GM12872 (cell line): ENCODE results near the gene OSBPL5.

ENCODE experiments used
- CTCF ChIP-seq: IDR thresholded peaks from 3 replicates; pipeline ENCODE4 v1.5.1; 2011; ENCODE audit warnings: low read depth, mild to moderate bottlenecking, low read length, moderate library complexity; ENCODE audit not compliant: insufficient read depth

Gene OSBPL5

GRCh38 chr11:3091846-3092602, 73.1 kb downstream of the OSBPL5 start:
- TF ChIP-seq CTCF, result peak; percentile 99

DNA sequence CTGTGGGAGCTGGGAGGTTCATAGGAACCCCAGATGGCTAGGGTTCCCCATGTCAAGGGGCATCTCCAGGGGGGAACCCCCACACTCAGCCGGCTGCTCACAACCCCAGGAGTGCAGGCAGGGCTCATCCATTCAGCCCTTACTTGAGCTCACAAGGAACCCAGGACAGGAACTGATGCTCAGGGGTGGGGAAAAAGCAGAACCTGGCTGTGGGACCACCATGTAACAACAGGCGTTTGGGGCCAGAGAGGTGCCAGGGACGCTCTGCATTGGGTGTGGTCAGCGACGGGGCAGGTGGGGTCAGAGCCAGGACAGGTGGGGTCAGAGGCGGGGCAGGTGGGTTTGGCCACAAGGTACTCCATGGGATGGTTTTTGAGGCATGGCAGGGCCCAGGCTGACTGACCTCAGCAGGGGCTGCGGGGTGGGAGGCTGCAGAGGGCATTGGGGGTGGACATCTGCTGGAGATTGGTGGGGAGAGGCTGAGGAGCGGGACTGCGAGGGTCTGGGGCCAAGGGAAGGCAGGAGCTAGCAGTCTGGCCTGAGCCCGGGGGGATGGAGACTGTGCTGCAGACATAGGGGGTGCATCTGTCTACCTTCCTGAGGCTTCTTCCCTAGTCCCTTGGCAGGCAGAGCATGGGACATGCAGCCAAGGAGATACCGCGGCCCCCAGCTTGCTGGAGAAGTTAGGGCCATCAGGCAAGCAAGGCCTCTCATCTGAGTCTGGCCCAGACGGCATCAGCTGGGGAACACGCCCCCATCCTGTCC, 73.8 kb downstream of the OSBPL5 start:
- no peak for TF ChIP-seq CTCF

- TF ChIP-seq CTCF, result no peak
These were observed 74.8 kb downstream of the OSBPL5 start for GRCh38 chr11:3090096-3090901.

DNA sequence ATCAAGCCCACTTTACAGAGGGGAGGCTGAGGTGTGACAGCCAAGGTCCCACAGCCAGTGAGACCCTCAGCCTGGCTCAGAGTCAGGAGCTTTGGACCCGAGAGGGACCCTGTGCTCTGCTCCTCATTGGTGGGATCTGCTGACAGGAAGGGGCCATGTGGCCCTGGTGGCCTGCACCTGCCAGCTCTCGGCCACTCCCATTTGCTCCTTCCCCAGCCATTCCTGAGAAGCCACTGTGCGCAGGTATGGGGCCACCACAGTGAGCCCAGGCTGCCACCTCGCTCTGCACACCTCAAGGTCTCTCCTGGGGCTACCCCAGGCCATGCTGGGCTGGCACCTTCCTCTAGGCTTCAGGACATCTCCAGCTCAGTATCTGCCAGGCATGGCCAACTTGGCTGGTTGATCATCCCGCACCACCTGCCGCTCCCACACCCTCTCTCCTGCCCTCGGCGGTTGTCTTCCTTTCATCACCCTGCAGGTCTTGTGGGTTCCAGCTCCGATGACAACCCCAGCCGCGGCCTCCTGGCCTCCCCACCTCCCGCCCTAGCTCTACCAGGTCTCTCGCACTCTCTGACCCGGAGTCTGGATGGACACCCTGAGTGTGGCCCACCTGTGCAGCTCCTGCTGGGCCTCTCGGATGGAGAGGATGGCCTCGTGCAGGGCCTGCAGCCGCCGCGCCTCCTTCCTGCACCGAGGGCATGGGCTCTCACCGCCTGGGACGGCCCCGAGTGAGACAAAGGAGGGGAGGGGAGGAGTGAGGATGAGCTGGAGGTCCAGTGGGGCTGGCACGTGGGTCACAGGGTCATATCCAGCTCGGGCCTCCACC, 75.7 kb downstream of the OSBPL5 start:
- no peak for TF ChIP-seq CTCF

DNA sequence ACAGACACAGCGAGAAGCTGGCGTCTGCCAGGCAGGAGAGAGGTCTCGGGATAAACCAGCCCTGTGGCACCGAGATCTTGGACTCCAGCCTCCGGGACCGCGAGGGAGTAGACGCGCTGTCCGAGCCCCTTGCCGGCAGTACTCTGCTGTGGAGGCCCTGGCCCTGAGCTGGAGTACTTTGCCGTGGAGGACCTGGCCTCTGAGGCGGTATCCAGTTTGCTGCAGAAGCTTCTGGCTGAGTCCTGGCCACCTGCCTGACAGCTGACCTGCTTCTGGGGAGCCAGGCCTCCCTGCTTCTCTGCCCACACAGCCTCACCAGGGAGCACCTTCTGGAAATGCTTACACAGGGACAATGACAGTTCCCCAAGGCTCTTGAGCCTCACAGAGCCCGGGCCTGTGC, 76.3 kb downstream of the OSBPL5 start:
- TF ChIP-seq CTCF, result no peak

DNA sequence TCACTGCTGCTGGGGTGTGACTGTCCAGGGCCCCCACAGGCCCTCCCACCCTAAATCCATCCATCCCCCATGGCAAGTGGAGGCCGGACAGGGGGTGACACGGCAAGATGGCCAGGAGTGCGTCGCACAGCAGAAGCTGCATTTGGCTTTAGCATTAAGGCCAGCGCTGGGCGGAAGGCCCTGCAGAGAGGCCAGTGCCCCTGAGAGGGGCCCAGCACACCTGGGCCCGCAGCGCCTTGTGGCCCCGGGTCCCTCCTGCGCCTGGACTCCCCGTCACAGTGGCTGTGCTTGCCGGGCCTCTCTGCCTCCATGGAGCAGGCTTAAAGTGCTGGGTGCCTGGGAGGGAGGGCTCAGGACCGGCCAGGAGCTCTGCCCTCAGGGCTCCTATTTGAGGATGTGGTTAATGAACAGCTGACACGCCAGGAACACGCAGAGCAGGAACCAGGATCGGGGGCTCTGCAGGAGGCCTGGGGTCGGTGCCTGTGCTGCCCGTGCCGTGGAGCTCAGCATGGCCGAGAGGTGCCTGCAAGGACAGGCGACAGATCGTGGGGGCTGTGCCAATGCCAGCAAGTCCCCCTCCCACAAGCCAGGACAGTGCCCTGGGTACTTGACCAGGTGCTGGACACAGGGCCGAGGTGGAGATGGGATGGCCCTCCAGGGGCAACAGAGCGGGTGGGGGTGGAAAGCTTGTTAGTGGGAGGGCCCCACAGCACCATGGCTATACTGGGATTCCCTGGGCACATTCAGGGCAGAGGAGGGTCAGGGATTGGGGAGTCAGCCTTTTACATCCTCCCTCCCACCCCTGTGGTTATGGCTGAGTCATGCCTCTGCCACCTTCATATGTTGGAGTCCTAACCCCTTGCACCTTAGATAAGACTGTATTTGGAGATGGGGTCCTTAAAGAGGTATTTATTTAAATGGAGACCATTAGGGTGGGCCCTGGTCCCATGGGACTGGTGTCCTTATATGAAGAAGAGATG, 77.0 kb downstream of the OSBPL5 start:
- TF ChIP-seq CTCF, result no peak
